ENCODE data around the gene ALAS2.
A peak's percentile ranks its signal among the peaks of the same experiment; 100 is the strongest.
"Not testable (repeated sequence)": the region's sequence is repeated elsewhere in the genome, so short reads cannot be mapped to it uniquely, and the experiment has no call there.

The ALAS2 gene, protein sequence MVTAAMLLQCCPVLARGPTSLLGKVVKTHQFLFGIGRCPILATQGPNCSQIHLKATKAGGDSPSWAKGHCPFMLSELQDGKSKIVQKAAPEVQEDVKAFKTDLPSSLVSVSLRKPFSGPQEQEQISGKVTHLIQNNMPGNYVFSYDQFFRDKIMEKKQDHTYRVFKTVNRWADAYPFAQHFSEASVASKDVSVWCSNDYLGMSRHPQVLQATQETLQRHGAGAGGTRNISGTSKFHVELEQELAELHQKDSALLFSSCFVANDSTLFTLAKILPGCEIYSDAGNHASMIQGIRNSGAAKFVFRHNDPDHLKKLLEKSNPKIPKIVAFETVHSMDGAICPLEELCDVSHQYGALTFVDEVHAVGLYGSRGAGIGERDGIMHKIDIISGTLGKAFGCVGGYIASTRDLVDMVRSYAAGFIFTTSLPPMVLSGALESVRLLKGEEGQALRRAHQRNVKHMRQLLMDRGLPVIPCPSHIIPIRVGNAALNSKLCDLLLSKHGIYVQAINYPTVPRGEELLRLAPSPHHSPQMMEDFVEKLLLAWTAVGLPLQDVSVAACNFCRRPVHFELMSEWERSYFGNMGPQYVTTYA

GRCh38 chrX:55030271-55031205 is at the start of gene ALAS2:
Gene ALAS2, minus strand, starts transcription at chrX:55030977. Its CDS starts 4,977 bp downstream, at chrX:55026000.
- no peak for DNase-seq

DNA sequence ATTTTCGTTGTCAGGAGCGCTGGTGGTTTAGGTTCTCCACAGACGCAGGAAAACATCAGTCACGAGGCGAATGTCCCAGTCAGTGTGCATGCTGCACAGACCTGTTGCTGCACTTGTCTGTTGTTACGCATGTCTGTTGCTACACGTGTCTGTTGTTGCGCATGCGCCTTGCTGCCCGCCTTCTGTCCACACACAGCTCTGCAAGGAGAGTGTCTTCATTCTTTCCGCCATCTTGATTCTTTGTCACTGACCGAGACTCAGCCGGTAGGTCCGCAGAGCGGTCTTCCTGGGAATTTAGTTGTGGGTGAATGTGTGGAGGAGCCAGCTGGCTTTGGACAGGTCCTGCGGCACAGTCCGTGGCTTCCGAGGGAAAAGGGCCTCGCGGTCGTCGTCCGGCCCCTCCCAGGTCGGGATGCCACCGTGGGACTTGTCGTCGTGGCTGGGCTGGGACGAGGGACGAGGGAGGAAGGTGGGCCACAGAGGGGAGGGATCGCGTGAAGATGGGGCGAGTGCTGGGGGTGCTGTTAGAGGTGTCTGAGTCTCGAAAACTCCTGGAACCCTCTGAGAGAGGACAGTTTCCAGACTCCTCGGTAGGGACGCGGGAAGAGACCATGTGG is 44.2 kb upstream of the ALAS2 start, which contains the start of gene PAGE2B:
Gene PAGE2B (plus strand): TSS at position 180 of the 617 bp plus-strand sequence. CDS start 1,012 bp downstream, outside the sequence.
- DNase-seq: no peak

DNA sequence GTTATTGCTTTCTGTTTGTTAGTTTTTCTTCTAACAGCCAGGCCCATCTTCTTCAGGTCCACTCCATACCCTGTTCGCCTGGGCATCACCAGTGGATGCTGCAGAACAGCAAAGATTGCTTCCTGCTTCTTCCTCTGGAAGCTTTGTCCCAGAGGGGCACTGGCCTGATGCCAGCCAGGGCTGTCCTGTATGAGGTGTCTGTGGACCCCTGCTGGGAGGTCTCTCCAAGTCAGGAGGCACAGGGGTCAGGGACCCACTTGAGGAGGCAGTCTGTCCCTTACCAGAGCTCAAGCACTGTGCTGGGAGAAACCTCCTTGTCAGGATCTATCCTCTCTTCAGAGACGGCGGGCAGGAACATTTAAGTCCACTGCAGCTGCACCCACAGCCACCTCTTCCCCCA is 41.5 kb upstream of the ALAS2 start:
- no peak for DNase-seq

GRCh38 chrX:55067180-55067579 is 36.4 kb upstream of the ALAS2 start:
- DNase-seq: not testable (repeated sequence)

- peak; percentile 49 for DNase-seq
These were observed 27.0 kb upstream of the ALAS2 start for GRCh38 chrX:55057675-55058249.

DNA sequence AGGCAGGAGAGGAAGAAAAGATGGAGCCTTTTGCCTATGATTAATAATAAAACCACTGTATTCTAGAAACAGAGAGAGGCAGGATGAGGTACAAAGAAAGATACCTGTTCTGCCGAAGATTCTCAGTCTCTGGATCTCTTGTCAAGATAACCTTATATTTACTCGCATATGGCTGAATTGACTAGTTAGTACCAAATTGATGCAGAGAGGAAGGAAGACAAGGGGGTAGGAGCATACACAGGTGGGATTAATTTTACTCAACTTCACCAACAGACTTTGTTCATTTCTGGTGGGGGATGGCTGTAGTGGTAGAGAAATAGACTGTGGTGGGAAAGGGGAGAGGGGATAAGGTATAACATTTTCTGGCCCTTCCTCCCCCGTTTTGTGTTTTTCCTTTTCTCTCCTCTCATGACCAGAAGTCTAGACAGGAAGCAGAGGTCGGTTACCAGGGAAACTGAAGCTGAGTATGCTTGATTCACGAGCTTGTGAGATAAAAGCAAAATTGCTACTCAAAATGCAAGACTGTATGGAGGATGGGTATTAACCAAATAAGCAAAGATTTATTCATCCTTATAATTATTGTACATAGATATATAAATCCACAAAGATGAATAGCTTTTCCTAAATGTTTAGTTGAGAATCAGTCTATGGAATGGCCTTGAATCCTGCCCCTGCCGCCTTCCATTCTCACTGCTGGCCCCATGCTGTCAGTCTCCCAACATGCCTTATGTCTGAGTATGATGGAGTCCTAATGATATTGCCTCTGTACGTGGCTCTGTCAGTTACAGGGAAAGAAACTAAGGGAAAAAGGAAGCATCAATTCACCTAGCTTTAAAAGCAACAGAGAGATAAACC is 26.3 kb upstream of the ALAS2 start:
- no peak for DNase-seq

DNA sequence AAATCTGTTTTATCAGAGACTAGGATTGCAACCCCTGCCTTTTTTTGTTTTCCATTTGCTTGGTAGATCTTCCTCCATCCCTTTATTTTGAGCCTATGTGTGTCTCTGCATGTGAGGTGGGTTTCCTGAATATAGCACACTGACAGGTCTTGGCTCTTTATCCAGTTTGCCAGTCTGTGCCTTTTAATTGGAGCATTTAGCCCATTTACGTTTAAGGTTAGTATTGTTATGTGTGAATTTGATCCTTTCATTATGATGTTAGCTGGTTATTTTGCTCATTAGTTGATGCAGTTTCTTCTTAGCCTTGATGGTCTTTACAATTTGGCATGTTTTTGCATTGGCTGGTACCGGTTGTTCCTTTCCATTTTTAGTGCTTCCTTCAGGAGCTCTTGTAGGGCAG is 19.8 kb upstream of the ALAS2 start:
- DNase-seq: not testable (repeated sequence)

GRCh38 chrX:55041514-55041913 is 10.7 kb upstream of the ALAS2 start:
- no peak for DNase-seq

- no peak for DNase-seq
These were observed 8.7 kb upstream of the ALAS2 start for GRCh38 chrX:55039471-55039870.

- DNase-seq: no peak
These were observed 2.7 kb upstream of the ALAS2 start for GRCh38 chrX:55033429-55033828.

GRCh38 chrX:55029291-55029690 is 1.5 kb downstream of the ALAS2 start:
- DNase-seq: no peak

- no peak for DNase-seq
These were observed 2.2 kb downstream of the ALAS2 start for GRCh38 chrX:55028611-55029010.

DNA sequence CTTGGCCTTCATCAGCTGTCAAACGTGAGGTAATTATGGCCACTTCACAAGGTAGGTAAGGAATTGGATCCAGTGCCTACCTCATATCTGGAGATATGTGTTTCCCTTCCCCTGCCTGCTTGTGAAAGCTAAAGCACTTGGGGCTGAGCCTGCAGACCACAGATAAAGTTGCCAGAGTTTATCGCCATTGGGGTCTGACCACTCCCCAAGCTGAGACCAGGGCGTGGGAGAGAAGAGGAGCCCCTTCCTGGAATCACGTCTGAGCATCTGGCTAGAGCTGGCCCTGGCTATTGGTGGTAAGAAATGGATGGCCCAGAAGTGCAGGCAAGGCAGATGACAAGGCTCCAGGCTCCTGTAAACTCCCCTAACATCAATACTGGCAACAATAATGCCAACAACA is 2.7 kb downstream of the ALAS2 start:
- DNase-seq: no peak

- no peak for DNase-seq
These were observed 3.9 kb downstream of the ALAS2 start for GRCh38 chrX:55026840-55027239.

DNA sequence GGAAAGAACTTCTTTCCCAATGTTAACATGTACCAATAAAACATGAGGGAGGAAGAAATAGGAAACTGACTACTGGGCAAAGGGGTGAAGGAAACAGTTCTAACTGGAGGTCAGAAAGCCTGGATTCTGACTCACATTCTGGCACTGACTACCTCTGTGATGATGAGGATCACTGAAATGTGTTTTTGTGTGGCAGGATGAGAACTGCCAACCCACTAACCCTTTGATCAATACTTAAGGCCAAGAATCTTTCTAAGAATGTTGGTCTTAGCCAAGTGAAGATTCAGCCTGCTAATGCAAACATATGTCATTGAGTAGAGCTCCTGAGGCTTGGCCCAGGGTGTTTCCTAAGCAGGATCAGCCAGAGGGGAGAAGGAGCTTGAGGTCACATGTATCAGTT is 4.6 kb downstream of the ALAS2 start:
- DNase-seq: no peak

- DNase-seq: no peak
These were observed 15.9 kb downstream of the ALAS2 start for GRCh38 chrX:55014897-55015299.

GRCh38 chrX:55011294-55011693 is 19.5 kb downstream of the ALAS2 start:
- DNase-seq: no peak

- no peak for DNase-seq
These were observed 22.0 kb downstream of the ALAS2 start for GRCh38 chrX:55008571-55009358.

- no peak for DNase-seq
These were observed 23.1 kb downstream of the ALAS2 start for GRCh38 chrX:55007656-55008055.

DNA sequence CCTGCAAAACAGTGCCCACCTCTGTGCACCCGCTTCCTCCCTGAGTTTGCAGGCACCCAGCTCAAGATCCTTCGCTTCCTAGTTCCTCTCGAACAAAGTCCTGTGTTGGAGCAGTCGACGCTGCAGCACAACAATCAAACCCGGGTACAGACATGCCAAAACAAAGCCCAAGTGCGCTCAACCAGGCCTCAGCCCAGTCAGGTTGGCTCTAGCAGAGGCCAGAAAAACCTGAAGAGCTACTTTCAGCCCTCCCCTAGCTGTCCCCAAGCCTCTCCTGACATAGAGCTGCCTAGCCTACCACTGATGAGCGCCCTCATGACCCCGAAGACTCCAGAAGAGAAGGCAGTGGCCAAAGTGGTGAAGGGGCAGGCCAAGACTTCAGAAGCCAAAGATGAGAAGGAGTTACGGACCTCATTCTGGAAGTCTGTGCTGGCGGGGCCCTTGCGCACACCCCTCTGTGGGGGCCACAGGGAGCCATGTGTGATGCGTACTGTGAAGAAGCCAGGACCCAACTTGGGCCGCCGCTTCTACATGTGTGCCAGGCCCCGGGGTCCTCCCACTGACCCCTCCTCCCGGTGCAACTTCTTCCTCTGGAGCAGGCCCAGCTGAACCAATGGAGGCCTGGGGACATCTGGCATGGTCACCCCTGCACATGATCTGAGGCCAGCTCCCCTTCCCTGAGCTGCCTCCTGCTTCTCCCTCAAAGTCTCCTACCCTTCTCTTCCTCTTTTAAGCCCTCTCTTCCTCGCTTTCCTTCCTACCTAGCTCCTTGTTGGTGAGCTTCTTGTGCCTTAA is 23.8 kb downstream of the ALAS2 start:
- DNase-seq: no peak
